Keratinocyte (primary cell): Measurements from ENCODE around the gene PLXND1.

Experiments used
- EZH2 ChIP-seq: IDR thresholded peaks from one replicate; pipeline ENCODE4 v1.6.1; 2012; ENCODE audit warnings: inconsistent platforms, mild to moderate bottlenecking, low read length, moderate library complexity
- TF ChIP-seq, protein P1 (sequence below), 3 experiments: IDR thresholded peaks in 1 of 3; conservative IDR thresholded peaks in 1 of 3; optimal IDR thresholded peaks in 1 of 3; 2 replicates in 2 of 3; 3 replicates in 1 of 3; pipeline versions ENCODE3 to v1.5.1; 2011; ENCODE audit warnings: low read length in 3 of 3, mild to moderate bottlenecking in 3 of 3, moderate library complexity in 2 of 3, control low read depth in 1 of 3, inconsistent platforms in 1 of 3; ENCODE audit not compliant: insufficient read depth in 2 of 3; ENCODE audit errors: extremely low read depth in 1 of 3

- TF ChIP-seq, protein P1, sequence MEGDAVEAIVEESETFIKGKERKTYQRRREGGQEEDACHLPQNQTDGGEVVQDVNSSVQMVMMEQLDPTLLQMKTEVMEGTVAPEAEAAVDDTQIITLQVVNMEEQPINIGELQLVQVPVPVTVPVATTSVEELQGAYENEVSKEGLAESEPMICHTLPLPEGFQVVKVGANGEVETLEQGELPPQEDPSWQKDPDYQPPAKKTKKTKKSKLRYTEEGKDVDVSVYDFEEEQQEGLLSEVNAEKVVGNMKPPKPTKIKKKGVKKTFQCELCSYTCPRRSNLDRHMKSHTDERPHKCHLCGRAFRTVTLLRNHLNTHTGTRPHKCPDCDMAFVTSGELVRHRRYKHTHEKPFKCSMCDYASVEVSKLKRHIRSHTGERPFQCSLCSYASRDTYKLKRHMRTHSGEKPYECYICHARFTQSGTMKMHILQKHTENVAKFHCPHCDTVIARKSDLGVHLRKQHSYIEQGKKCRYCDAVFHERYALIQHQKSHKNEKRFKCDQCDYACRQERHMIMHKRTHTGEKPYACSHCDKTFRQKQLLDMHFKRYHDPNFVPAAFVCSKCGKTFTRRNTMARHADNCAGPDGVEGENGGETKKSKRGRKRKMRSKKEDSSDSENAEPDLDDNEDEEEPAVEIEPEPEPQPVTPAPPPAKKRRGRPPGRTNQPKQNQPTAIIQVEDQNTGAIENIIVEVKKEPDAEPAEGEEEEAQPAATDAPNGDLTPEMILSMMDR (optimal IDR thresholded peaks at IDR 0.05 in 1 of 3, IDR thresholded peaks at IDR 0.05 in 1 of 3, conservative IDR thresholded peaks at IDR 0.05 in 1 of 3; ENCODE audit: extremely low read depth in 1 of 3, insufficient read depth in 2 of 3, low read length in 3 of 3), result no peak
- no peak for TF ChIP-seq EZH2
These were observed 6.9 kb upstream of the PLXND1 start for GRCh38 chr3:129613367-129613740.
